WTC11 (cell line): ENCODE results near the gene CEBPG.

Source experiments
- ZNF263 ChIP-seq: sonication (generic); formaldehyde crosslinking; IDR thresholded peaks from 2 replicates; pipeline ENCODE4 v1.8.1; 2022; ENCODE audit warnings: low read depth, mild to moderate bottlenecking, moderate library complexity, missing genetic modification reagents
- TF ChIP-seq, protein P1 (sequence below): fragments of 200-600 bp; IDR thresholded peaks from 2 replicates; pipeline ENCODE4 v1.8.0; 2022; ENCODE audit warnings: antibody characterized with exemption
- TF ChIP-seq, protein P2 (sequence below): sonication (generic); formaldehyde crosslinking; IDR thresholded peaks from 2 replicates; pipeline ENCODE4 v1.8.0; 2022; ENCODE audit warnings: mild to moderate bottlenecking, missing genetic modification reagents
- TF ChIP-seq, protein P3 (sequence below): sonication (generic); formaldehyde crosslinking; IDR thresholded peaks from 2 replicates; pipeline ENCODE4 v1.8.1; 2022; ENCODE audit warnings: low read depth, missing genetic modification reagents, borderline replicate concordance
- TF ChIP-seq, protein P4 (sequence below): sonication (generic); formaldehyde crosslinking; IDR thresholded peaks from 2 replicates; pipeline ENCODE4 v1.8.1; 2023; ENCODE audit warnings: mild to moderate bottlenecking, missing genetic modification reagents

DNA sequence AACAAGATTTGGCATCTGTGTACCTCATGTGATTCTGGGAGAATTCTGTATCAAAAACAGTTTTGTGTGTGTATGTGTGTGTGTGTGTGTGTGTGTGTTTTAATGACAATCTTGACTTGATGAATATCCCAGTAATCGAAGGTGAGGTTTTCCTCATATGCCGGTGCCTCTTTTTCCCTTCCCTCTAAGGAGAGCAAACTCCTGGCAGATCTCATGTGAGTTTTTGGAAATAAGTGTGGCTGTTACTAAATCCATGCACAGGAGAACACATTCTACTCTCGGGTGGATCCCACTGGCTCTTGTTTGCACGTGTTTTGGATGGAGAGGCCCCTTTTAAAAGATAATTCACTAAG, 29.0 kb upstream of the CEBPG start:
- no peak for TF ChIP-seq ZNF263 (CRISPR knock-in tag)
- TF ChIP-seq, protein P1, sequence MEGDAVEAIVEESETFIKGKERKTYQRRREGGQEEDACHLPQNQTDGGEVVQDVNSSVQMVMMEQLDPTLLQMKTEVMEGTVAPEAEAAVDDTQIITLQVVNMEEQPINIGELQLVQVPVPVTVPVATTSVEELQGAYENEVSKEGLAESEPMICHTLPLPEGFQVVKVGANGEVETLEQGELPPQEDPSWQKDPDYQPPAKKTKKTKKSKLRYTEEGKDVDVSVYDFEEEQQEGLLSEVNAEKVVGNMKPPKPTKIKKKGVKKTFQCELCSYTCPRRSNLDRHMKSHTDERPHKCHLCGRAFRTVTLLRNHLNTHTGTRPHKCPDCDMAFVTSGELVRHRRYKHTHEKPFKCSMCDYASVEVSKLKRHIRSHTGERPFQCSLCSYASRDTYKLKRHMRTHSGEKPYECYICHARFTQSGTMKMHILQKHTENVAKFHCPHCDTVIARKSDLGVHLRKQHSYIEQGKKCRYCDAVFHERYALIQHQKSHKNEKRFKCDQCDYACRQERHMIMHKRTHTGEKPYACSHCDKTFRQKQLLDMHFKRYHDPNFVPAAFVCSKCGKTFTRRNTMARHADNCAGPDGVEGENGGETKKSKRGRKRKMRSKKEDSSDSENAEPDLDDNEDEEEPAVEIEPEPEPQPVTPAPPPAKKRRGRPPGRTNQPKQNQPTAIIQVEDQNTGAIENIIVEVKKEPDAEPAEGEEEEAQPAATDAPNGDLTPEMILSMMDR: no peak
- TF ChIP-seq, protein P2, sequence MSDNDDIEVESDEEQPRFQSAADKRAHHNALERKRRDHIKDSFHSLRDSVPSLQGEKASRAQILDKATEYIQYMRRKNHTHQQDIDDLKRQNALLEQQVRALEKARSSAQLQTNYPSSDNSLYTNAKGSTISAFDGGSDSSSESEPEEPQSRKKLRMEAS (CRISPR knock-in tag): no peak
- TF ChIP-seq, protein P3, sequence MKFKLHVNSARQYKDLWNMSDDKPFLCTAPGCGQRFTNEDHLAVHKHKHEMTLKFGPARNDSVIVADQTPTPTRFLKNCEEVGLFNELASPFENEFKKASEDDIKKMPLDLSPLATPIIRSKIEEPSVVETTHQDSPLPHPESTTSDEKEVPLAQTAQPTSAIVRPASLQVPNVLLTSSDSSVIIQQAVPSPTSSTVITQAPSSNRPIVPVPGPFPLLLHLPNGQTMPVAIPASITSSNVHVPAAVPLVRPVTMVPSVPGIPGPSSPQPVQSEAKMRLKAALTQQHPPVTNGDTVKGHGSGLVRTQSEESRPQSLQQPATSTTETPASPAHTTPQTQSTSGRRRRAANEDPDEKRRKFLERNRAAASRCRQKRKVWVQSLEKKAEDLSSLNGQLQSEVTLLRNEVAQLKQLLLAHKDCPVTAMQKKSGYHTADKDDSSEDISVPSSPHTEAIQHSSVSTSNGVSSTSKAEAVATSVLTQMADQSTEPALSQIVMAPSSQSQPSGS (CRISPR knock-in tag): no peak
- TF ChIP-seq, protein P4, sequence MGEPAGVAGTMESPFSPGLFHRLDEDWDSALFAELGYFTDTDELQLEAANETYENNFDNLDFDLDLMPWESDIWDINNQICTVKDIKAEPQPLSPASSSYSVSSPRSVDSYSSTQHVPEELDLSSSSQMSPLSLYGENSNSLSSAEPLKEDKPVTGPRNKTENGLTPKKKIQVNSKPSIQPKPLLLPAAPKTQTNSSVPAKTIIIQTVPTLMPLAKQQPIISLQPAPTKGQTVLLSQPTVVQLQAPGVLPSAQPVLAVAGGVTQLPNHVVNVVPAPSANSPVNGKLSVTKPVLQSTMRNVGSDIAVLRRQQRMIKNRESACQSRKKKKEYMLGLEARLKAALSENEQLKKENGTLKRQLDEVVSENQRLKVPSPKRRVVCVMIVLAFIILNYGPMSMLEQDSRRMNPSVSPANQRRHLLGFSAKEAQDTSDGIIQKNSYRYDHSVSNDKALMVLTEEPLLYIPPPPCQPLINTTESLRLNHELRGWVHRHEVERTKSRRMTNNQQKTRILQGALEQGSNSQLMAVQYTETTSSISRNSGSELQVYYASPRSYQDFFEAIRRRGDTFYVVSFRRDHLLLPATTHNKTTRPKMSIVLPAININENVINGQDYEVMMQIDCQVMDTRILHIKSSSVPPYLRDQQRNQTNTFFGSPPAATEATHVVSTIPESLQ (CRISPR knock-in tag): no peak
